ENCODE data around the gene LIMS1. TPM values are rescaled to one million over a fixed set of nuclear protein-coding genes. Genes with fewer than 3 reads are reported as not detected.

The LIMS1 gene
- total and polyA plus RNA-seq, 2 of the 13 experiments (the other 11 are each of a cell fraction or from before 2014, with no cell fraction given) = 38.3 to 49.6 TPM

GRCh38 chr2:108614659-108615058 lies 80.4 kb downstream of the LIMS1 start:
- Histone ChIP-seq H4K20me1 (ENCODE audit: insufficient read depth, low read length) (peaks cover 10% of the 10 kb centered on the region; the same call in 1 of the 2 replicates), H3K36me3 (replicated peaks in 1 of 2; ENCODE audit: control insufficient read depth in 1 of 2, insufficient read depth in 2 of 2, low read length in 2 of 2) (peaks cover 0 to 4% of the 10 kb centered on the region in 2 experiments; a peak in 1 of 5 replicates), H3K27ac (ENCODE audit: extremely low read length, insufficient read depth, low read length) (no peak overlapping the region), H3K4me1 (ENCODE audit: insufficient read depth, low read length) (peaks cover 34% of the 10 kb centered on the region), H3K79me2 (ENCODE audit: insufficient read depth, low read length) (peaks cover 25% of the 10 kb centered on the region), H3K27me3 (ENCODE audit: control insufficient read depth in 1 of 2, insufficient read depth in 2 of 2, low read length in 2 of 2) (no peaks in the 10 kb centered on the region), H3K9ac (ENCODE audit: insufficient read depth, low read depth, low read length) (no peak overlapping the region), H2AFZ (ENCODE audit: low read length) (no peak overlapping the region), H3K9me3 (ENCODE audit: low read length) (no peaks in the 10 kb centered on the region), H3K4me2 (ENCODE audit: low read depth, low read length) (no peak overlapping the region), H3K4me3 (replicated peaks in 1 of 3; ENCODE audit: insufficient read depth in 1 of 3, low read depth in 2 of 3, low read length in 3 of 3) (no peak overlapping the region)
- intact Hi-C loops (cut with micrococcal nuclease; ENCODE audit: unreplicated experiment) = no loop called here
- ATAC-seq = no peak
- in situ Hi-C loops (cut with HindIII; ENCODE audit: extremely low pct_ligation_motif_present, low pct_unique_long_range_greater_than_20kb) = no loop called here
- FAIRE-seq = no peak
- ChIA-PET POLR2A (no interaction called here), CTCF (ENCODE audit: low intra/inter-chr PET ratio, low total read pairs) (no interaction called here)
- 93% methylated on average over 4 of the region's 4 CpGs for WGBS (ENCODE audit: low lambda C conversion rate)
- DNase-seq (ENCODE audit: low spot score) = no peak
- TF ChIP-seq SAFB2 (CRISPR knock-in tag; IDR thresholded peaks at IDR 0.05; ENCODE audit: borderline replicate concordance, low read depth) = no peak
- TF ChIP-seq RBM22 (optimal IDR thresholded peaks at IDR 0.05; ENCODE audit: low read length) = no peak
- no peak for TF ChIP-seq NBN (conservative IDR thresholded peaks at IDR 0.05)
- no peak for TF ChIP-seq ZSCAN22 (CRISPR knock-in tag; IDR thresholded peaks at IDR 0.05)
- no peak for TF ChIP-seq SNRNP70 (IDR thresholded peaks at IDR 0.05; ENCODE audit: low read depth, low read length)
- no peak for TF ChIP-seq CENPX (CRISPR knock-in tag; IDR thresholded peaks at IDR 0.05)
- no peak for TF ChIP-seq KLF6 (CRISPR knock-in tag; IDR thresholded peaks at IDR 0.05)
- TF ChIP-seq TEF (CRISPR knock-in tag; IDR thresholded peaks at IDR 0.05) = no peak
- no peak for TF ChIP-seq GATA4 (IDR thresholded peaks at IDR 0.05; ENCODE audit: borderline replicate concordance, low read depth)
- TF ChIP-seq ZNF547 (CRISPR knock-in tag; IDR thresholded peaks at IDR 0.05) = no peak
- no peak for TF ChIP-seq MXD4 (CRISPR knock-in tag; IDR thresholded peaks at IDR 0.05)
- TF ChIP-seq KMT2A (CRISPR knock-in tag; IDR thresholded peaks at IDR 0.05) = no peak
- TF ChIP-seq ZNF7 (CRISPR knock-in tag; IDR thresholded peaks at IDR 0.05) = no peak
- TF ChIP-seq ZIK1 (CRISPR knock-in tag; IDR thresholded peaks at IDR 0.05; ENCODE audit: borderline replicate concordance, low read depth) = no peak
- TF ChIP-seq MTERF4 (CRISPR knock-in tag; IDR thresholded peaks at IDR 0.05) = no peak
- TF ChIP-seq ZNF580 (CRISPR knock-in tag; IDR thresholded peaks at IDR 0.05; ENCODE audit: borderline replicate concordance, low read depth) = no peak
- no TSS peak for BruUV-seq (replicated peaks)
